K562 (cell line): ENCODE measurements around the gene ALG14. TPM values are rescaled to one million over a fixed set of nuclear protein-coding genes. Genes with fewer than 3 reads are reported as not detected.

ENCODE experiments used
- BHLHE40 ChIP-seq: IDR thresholded peaks from 2 replicates; pipeline ENCODE4 v1.6.1; 2011; ENCODE audit warnings: low read length, improper control_type of control experiment
- CBX1 ChIP-seq: sonication (generic); IDR thresholded peaks from 2 replicates; pipeline ENCODE4 v1.6.1; 2016; ENCODE audit warnings: antibody characterized with exemption, low read depth, mild to moderate bottlenecking
- CUX1 ChIP-seq: fragments of 200-800 bp; sonication (Bioruptor generic); IDR thresholded peaks from 2 replicates; pipeline ENCODE4 v1.6.1; 2016; ENCODE audit warnings: missing genetic modification characterization, missing compliant biosample characterization
- PREB ChIP-seq: sonication (generic); formaldehyde crosslinking; IDR thresholded peaks from 2 replicates; pipeline ENCODE4 v1.8.1; 2023; ENCODE audit warnings: mild to moderate bottlenecking, missing genetic modification reagents
- PTRF ChIP-seq: fragments of 450-650 bp; IDR thresholded peaks from 2 replicates; pipeline ENCODE4 v1.6.1; 2016; ENCODE audit warnings: mild to moderate bottlenecking, missing genetic modification characterization, missing compliant biosample characterization
- RNF219 ChIP-seq: fragments of 250-450 bp; sonication (Bioruptor Pico); IDR thresholded peaks from 2 replicates; pipeline ENCODE4 v1.5.0; 2022; ENCODE audit warnings: mild to moderate bottlenecking
- SOX6 ChIP-seq: fragments of 450-650 bp; IDR thresholded peaks from 2 replicates; pipeline ENCODE4 v1.6.1; 2014; ENCODE audit warnings: mild to moderate bottlenecking
- ZNF134 ChIP-seq: fragments of 250-450 bp; sonication (Bioruptor Pico); conservative IDR thresholded peaks from 2 replicates; pipeline ENCODE4 v1.4.0; 2020
- ZNF444 ChIP-seq: fragments of 250-450 bp; sonication (Bioruptor Pico); IDR thresholded peaks from 2 replicates; pipeline ENCODE4 v1.4.0; 2020; ENCODE audit warnings: mild to moderate bottlenecking, moderate library complexity
- polyA plus RNA-seq, 8 experiments: library from polyadenylated mRNA; depleted of rRNA in 4 of 8; stranded (reverse) in 5 of 8; unstranded in 3 of 8; fragments of >200 nt; fragmentation: Nextera tagmentation in 2 of 8; fragmentation: Illumina TruSeq in 1 of 8; extraction: Ambion mirVana in 2 of 8; extraction: Trizol in 1 of 8; gene quantifications; 2 replicates each; pipeline versions ENCODE4 v1.2.1 to v1.2.3, GENCODE V29; 2011 to 2014; ENCODE audit warnings: inconsistent platforms in 1 of 8, missing spikeins in 1 of 8
- total RNA-seq, 7 experiments: library from RNA; depleted of rRNA in 6 of 7; stranded (reverse); fragments of >200 nt in 6 of 7; fragmentation: Illumina TruSeq in 2 of 7; extraction: Trizol in 2 of 7; gene quantifications; 2 replicates each; pipeline versions ENCODE4 v1.2.1 to v1.2.3, GENCODE V29; 2011 to 2021; ENCODE audit warnings: low replicate concordance in 1 of 7

The ALG14 gene
- total and polyA plus RNA-seq, 9 of the 15 experiments (the other 6 are each of a cell fraction or from before 2014, with no cell fraction given): 2.8 to 16.2 (median 4.9) TPM

DNA sequence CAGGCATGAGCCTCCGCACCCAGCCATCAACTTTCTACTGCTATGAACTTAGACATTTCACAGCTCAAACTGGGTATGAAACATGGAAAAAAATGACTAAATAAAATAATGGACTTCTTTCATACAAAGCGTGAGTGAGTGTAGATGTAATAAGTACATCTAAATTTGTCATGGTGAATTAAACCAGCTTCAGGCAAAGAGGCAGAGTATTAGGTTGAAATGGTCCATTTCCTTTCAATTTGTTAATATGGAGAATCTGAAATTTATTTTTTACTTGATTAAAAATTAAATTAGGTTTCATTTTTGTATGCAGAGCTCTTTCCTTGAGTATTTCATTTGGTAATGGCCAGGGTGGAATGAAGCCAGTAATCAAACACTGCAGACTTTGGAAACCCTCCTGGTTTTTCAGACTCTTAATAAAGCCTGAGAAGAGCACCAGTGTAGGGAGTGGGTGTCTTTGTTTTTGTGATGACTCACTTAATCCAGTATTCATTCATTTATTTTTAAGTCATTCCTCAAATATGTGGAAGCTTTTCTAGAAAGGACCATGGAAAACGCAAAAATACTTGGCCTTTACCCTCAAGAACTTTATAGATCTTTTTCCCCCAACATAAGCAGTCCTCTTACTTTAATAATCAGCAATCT, 49.2 kb downstream of the ALG14 start (continued):
- TF ChIP-seq SOX6 (no peak), CUX1 (CRISPR knock-in tag) (no peak), RNF219 (no peak), CBX1 (no peak), BHLHE40 (no peak), ZNF134 (CRISPR knock-in tag) (no peak), PTRF (tag) (no peak), ZNF444 (no peak), PREB (CRISPR knock-in tag) (no peak)
- TF ChIP-seq, all 486 proteins: peak for 0
